ENCODE measurements around the gene HAGHL. TPM values are rescaled to one million over a fixed set of nuclear protein-coding genes. Genes with fewer than 3 reads are reported as not detected.
"Not testable (repeated sequence)": the region's sequence is repeated elsewhere in the genome, so short reads cannot be mapped to it uniquely, and the experiment has no call there.

Gene HAGHL
- total and polyA plus RNA-seq, 12 donors, result 0.35 to 63.5 (median 6.0) TPM; not detected in 1

- intact Hi-C loops (cut with DNase I), result no loop called here
- H3K27ac ChIP-seq, result peak within 1 kb of the TSS in 3 of 5 donors; percentile 37 to 55 (median 43)
- DNase-seq, result peak; percentile 86 to 93 (median 90)
- TF ChIP-seq POLR2A (IDR thresholded peaks at IDR 0.05) (peak in 1 of 2 donors; percentile 63), CTCF (IDR thresholded peaks at IDR 0.05) (peak; percentile 43 to 96 (median 77))
- peaks cover 12% of the 10 kb centered on the region in 2 donors for H3K4me1 ChIP-seq (replicated peaks in 1 of 2)
- 1 to 3% (median 1%) methylated on average over 11 to 79 of the region's 79 CpGs for WGBS, 4 donors
- peak within 1 kb of the TSS; percentile 12 to 93 (median 60) for H3K4me3 ChIP-seq
- no peaks in the 10 kb centered on the region for H3K27me3 ChIP-seq
- H3K36me3 ChIP-seq (replicated peaks in 1 of 2), result peaks cover 0 to 14% of the 10 kb centered on the region in 2 donors
- H3K9me3 ChIP-seq (replicated peaks in 1 of 3), result no peaks in the 10 kb centered on the region
Measured at GRCh38 chr16:740764-741505, 14.0 kb downstream of the HAGHL start, which contains the start of gene CIAO3. CIAO3 (minus strand) TSS chr16:740997; CDS start chr16:740985, 12 bp downstream.

- no peak overlapping the region for H3K27ac ChIP-seq
- no peaks in the 10 kb centered on the region for H3K9me3 ChIP-seq (replicated peaks in 1 of 3)
- no peak overlapping the region for H3K4me3 ChIP-seq
- DNase-seq, result peak in 1 of 7 donors; percentile 6
- TF ChIP-seq POLR2A (IDR thresholded peaks at IDR 0.05) (no peak), CTCF (IDR thresholded peaks at IDR 0.05) (no peak)
- peaks cover 12% of the 10 kb centered on the region in 2 donors for H3K4me1 ChIP-seq (replicated peaks in 1 of 2)
- H3K27me3 ChIP-seq, result no peaks in the 10 kb centered on the region
- WGBS, 4 donors, result 81 to 88% (median 83%) methylated on average over 12 to 15 of the region's 15 CpGs
- intact Hi-C loops (cut with DNase I), result no loop called here
- H3K36me3 ChIP-seq (replicated peaks in 1 of 2), result peaks cover 0 to 2% of the 10 kb centered on the region in 2 donors
Measured at GRCh38 chr16:741986-742629, 15.2 kb downstream of the HAGHL start.

GRCh38 chr16:742894-743293, 16.0 kb downstream of the HAGHL start:
- H3K27me3 ChIP-seq; DNase-seq; H3K4me3 ChIP-seq; H3K27ac ChIP-seq; intact Hi-C loops (cut with DNase I); H3K36me3 ChIP-seq (replicated peaks in 1 of 2); H3K9me3 ChIP-seq (replicated peaks in 1 of 3): not testable (repeated sequence)
- H3K4me1 ChIP-seq (replicated peaks in 1 of 2), result peaks cover 12% of the 10 kb centered on the region in 2 donors
- 63 to 75% (median 71%) methylated on average over 14 of the region's 14 CpGs for WGBS, 4 donors

DNA sequence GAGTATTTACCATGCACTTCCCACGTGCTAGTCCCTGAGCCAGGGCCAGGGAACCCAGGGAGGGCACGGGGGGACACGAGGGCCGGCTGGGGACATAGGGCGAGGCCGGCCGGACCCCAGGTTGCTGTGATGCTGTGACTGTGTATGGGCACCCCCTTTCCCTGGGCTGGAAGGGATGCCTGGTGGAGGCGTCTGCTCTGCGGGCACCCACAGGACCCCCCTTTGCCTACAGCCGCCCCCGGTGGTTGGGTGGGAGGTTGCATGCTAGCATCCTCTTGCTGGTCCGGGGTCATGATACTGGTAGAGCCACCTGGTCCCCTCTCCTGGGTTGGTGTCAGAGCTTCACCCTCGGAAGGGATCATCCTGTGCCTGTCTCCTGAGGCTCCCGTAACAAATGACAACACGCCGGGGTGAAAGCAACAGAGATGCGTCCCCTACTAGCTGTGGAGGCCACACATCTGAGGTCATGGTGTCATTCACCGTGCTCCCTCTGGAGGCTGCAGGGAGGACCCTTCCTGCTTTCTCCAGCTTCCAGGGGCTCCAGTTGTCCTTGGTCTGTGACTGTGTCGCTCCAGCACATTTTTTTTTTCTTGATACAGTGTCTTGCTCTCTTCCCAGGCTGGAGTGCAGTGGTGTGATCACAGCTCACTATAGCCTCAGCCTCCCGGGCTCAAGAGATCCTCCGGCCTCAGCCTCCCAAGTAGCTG, 17.0 kb downstream of the HAGHL start:
- Histone ChIP-seq H3K27ac (no peak overlapping the region), H3K4me3 (no peak overlapping the region), H3K27me3 (no peaks in the 10 kb centered on the region), H3K9me3 (replicated peaks in 1 of 3) (no peaks in the 10 kb centered on the region), H3K4me1 (replicated peaks in 1 of 2) (peaks cover 12% of the 10 kb centered on the region in 2 donors), H3K36me3 (replicated peaks in 1 of 2) (no peaks in the 10 kb centered on the region)
- intact Hi-C loops (cut with DNase I), result no loop called here
- no peak for TF ChIP-seq CTCF (IDR thresholded peaks at IDR 0.05)
- no peak for DNase-seq
- WGBS, 4 donors, result 68 to 78% (median 75%) methylated on average over 4 to 21 of the region's 21 CpGs

Measured in adrenal gland (tissue), 12 donors.